ENCODE data around the gene CST7. TPM values are rescaled to one million over a fixed set of nuclear protein-coding genes. Genes with fewer than 3 reads are reported as not detected.

CST7 gene
- total and polyA plus RNA-seq, 8 donors = 0.44 to 1.2 (median 0.86) TPM; not detected in 3

DNA sequence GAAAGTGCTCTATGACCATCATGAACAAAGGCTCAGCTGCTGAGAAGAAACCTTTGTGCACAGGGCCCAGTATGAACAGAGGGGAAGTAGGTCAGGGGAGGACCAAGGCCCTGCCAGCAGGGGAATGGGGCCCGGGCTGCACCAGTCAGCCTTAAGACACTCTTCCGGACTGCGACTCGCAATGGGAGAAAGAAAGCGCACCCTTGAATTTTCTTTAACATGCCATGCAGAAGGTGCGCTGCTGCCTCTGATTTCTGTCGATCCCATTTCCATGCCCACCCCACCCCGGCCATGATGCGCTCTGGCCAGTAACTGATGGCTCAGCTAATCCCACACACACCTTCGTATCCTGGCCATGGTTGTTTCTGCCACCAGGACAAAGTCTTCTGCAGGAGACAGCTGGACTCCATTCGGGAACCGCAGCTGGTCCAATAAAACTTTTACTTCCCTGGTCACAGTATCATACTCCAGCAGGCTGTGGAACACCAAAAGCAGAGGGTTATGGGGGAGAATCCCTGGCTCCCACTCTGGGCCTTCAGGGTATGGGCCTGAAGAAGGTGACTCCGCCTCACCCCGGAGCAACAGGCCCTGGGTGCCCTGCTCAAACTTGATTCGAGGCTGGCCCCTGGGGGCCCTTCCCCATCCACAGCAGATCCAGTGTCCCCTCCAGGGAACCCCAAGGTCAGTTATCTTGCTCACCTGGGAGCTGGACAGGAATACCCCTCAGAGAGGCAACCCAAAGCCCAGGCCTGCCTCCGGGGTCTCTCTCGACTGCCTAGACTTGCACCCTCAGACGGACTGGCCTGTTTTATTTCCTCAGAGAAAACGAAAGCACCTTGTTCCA, 20.3 kb downstream of the CST7 start:
- FAIRE-seq = no peak
- TF ChIP-seq, protein P1, sequence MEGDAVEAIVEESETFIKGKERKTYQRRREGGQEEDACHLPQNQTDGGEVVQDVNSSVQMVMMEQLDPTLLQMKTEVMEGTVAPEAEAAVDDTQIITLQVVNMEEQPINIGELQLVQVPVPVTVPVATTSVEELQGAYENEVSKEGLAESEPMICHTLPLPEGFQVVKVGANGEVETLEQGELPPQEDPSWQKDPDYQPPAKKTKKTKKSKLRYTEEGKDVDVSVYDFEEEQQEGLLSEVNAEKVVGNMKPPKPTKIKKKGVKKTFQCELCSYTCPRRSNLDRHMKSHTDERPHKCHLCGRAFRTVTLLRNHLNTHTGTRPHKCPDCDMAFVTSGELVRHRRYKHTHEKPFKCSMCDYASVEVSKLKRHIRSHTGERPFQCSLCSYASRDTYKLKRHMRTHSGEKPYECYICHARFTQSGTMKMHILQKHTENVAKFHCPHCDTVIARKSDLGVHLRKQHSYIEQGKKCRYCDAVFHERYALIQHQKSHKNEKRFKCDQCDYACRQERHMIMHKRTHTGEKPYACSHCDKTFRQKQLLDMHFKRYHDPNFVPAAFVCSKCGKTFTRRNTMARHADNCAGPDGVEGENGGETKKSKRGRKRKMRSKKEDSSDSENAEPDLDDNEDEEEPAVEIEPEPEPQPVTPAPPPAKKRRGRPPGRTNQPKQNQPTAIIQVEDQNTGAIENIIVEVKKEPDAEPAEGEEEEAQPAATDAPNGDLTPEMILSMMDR (IDR thresholded peaks at IDR 0.05) = no peak
- H3K27ac ChIP-seq = no peak overlapping the region
- no peak overlapping the region for H3K4me3 ChIP-seq
- no peaks in the 10 kb centered on the region for H3K9me3 ChIP-seq
- H3K27me3 ChIP-seq = no peaks in the 10 kb centered on the region
- intact Hi-C loops (cut with DNase I) = no loop called here
- H3K36me3 ChIP-seq = peaks cover 0 to 60% (median 12%) of the 10 kb centered on the region in 3 donors
- WGBS, 2 donors = 92 to 93% methylated on average over 19 of the region's 19 CpGs
- DNase-seq = no peak
- H3K4me1 ChIP-seq = no peaks in the 10 kb centered on the region
- ATAC-seq = no peak

DNA sequence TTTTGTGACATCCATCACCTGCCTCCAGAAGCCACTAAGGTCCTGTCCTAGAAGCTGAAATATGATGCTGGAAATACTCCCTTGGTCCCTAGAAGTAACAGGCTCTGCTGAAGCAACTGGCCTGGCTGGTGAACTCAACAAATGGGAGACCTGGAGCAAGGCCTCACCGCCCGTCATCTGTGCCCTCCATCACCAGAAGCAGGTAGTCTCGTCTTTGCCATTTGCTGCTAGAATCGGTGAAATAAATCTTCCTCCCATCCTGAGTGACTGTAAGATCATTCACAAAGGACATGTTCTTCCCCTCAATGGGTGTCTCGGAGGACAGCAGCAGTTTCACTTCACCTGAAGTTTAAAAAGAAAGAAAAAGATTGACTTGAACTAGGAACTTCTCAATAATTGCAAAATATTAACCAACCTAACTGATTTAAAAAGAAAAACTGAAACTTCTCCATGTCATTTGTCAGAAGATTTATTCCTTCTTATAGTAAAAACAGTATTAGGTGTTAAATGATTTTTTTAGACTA, 21.0 kb downstream of the CST7 start:
- intact Hi-C loops (cut with DNase I) = no loop called here
- ATAC-seq = no peak
- DNase-seq = no peak
- TF ChIP-seq, protein P1 (IDR thresholded peaks at IDR 0.05) = no peak
- H3K4me1 ChIP-seq = no peaks in the 10 kb centered on the region
- H3K27me3 ChIP-seq = no peaks in the 10 kb centered on the region
- H3K36me3 ChIP-seq = peaks cover 0 to 59% (median 12%) of the 10 kb centered on the region in 3 donors
- WGBS, 2 donors = 91% methylated on average over 5 of the region's 5 CpGs
- H3K27ac ChIP-seq = no peak overlapping the region
- no peak for FAIRE-seq
- no peak overlapping the region for H3K4me3 ChIP-seq
- H3K9me3 ChIP-seq = no peaks in the 10 kb centered on the region

DNA sequence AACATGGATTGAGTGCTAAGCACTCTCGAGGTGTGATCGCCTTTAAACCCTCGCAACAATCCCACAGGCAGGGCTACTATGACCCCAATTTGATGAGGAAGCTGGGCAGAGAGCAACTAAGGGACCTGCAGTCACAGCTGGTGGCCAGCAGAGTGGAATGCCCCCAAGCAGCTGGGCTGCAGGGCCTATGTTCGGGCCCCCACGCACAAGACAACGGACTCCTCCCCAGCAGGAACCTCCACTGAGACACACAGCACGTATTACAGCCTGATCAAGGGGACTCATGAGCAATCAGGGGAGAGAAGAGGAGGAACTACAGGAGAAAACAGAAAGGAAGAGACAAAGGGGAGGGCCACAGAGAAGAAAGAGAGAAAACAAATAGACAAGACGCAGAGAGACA, 21.7 kb downstream of the CST7 start:
- no peak overlapping the region for H3K4me3 ChIP-seq
- H3K9me3 ChIP-seq = no peaks in the 10 kb centered on the region
- H3K36me3 ChIP-seq = peaks cover 0 to 54% (median 12%) of the 10 kb centered on the region in 3 donors
- intact Hi-C loops (cut with DNase I) = no loop called here
- ATAC-seq (peak in 2 of 4 donors; percentile 36 to 41), FAIRE-seq (no peak), DNase-seq (no peak)
- TF ChIP-seq, protein P1 (IDR thresholded peaks at IDR 0.05) = no peak
- 92 to 98% methylated on average over 8 of the region's 8 CpGs for WGBS, 2 donors
- no peaks in the 10 kb centered on the region for H3K4me1 ChIP-seq
- H3K27ac ChIP-seq = no peak overlapping the region
- no peaks in the 10 kb centered on the region for H3K27me3 ChIP-seq

DNA sequence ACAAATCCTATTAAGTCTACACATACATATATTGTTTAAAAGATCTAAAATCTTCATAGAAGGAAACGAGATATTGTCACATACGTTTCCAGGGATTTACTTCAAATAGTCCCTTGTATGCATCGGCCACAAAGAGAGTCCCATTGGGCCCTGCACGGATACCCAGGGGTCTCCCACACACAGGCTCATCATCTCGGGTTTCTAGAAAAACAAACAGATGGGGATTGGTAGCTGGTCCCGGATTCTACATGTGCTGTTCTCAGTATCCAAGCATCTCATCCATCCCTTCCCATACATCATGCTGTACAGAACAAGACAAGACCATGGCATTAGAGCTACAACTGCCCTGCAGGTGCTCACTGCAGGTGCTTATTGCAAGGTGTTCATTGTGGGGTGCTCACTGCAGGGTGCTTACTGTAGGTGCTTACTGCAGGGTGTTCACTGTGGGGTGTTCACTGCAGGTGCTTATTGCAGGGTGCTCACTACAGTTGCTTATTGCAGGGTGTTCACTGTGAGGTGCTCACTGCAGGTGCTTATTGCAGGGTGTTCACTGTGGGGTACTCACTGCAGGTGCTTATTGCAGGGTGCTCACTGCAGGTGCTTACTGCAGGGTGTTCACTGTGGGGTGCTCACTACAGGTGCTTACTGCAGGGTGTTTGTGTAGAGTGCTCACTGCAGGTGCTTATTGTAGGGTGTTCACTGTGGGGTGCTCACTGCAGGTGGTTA, 22.5 kb downstream of the CST7 start:
- TF ChIP-seq, protein P1 (IDR thresholded peaks at IDR 0.05) = no peak
- Histone ChIP-seq H3K36me3 (peaks cover 0 to 46% (median 12%) of the 10 kb centered on the region in 3 donors), H3K27ac (no peak overlapping the region), H3K4me3 (no peak overlapping the region), H3K4me1 (no peaks in the 10 kb centered on the region), H3K27me3 (no peaks in the 10 kb centered on the region), H3K9me3 (no peaks in the 10 kb centered on the region)
- no peak for FAIRE-seq
- intact Hi-C loops (cut with DNase I) = no loop called here
- 86 to 93% methylated on average over 6 of the region's 6 CpGs for WGBS, 2 donors
- ATAC-seq = no peak
- DNase-seq = no peak

All from pancreas (tissue), 10 donors.